Immature natural killer cell (primary cell): ENCODE data around the gene SPAG9. TPM values are rescaled to one million over a fixed set of nuclear protein-coding genes. Genes with fewer than 3 reads are reported as not detected.
A peak's percentile ranks its signal among the peaks of the same experiment; 100 is the strongest.
"Not testable (repeated sequence)": the region's sequence is repeated elsewhere in the genome, so short reads cannot be mapped to it uniquely, and the experiment has no call there.

Experiments
- DNase-seq, 3 donors: peaks; one replicate each; pipeline ENCODE4 v3.0.0; 2022; ENCODE audit warnings: mixed read lengths in 1 of 3
- H3K27ac Mint-ChIP-seq, 6 donors: one replicate each; pipeline ENCODE4 v1.8.0; 2020; ENCODE audit warnings: mixed read lengths in 6 of 6, mild to moderate bottlenecking in 5 of 6, inconsistent platforms in 4 of 6, moderate library complexity in 3 of 6
- H3K27me3 Mint-ChIP-seq, 3 donors: one replicate each; pipeline ENCODE4 v1.8.0; 2020 to 2021; ENCODE audit warnings: low read depth in 3 of 3, mild to moderate bottlenecking in 3 of 3, mixed read lengths in 3 of 3, moderate library complexity in 3 of 3, inconsistent platforms in 1 of 3
- H3K36me3 Mint-ChIP-seq, 3 donors: one replicate each; pipeline ENCODE4 v1.8.0; 2020; ENCODE audit warnings: mixed read lengths in 3 of 3, inconsistent platforms in 2 of 3, mild to moderate bottlenecking in 2 of 3
- H3K4me1 Mint-ChIP-seq, 2 donors: one replicate each; pipeline ENCODE4 v1.8.0; 2020; ENCODE audit warnings: inconsistent platforms in 2 of 2, mild to moderate bottlenecking in 2 of 2, mixed read lengths in 2 of 2, moderate library complexity in 1 of 2
- H3K4me3 Mint-ChIP-seq, 5 donors: one replicate each; pipeline ENCODE4 v1.8.0; 2020; ENCODE audit warnings: mild to moderate bottlenecking in 5 of 5, mixed read lengths in 5 of 5, inconsistent platforms in 3 of 5, moderate library complexity in 3 of 5
- H3K9me3 Mint-ChIP-seq, 6 donors: one replicate each; pipeline ENCODE4 v1.8.0; 2020; ENCODE audit warnings: mild to moderate bottlenecking in 6 of 6, mixed read lengths in 6 of 6, inconsistent platforms in 4 of 6, moderate library complexity in 3 of 6
- polyA plus RNA-seq, 3 donors: library from polyadenylated mRNA; unstranded; fragments of 300-500 nt; fragmentation: Illumina TruSeq; gene quantifications; one replicate each; pipeline ENCODE4 v1.2.3, GENCODE V29; 2021

Gene SPAG9
- polyA plus RNA-seq, 3 donors from 2014 or later = 1.4 to 7.3 (median 4.3) TPM

DNA sequence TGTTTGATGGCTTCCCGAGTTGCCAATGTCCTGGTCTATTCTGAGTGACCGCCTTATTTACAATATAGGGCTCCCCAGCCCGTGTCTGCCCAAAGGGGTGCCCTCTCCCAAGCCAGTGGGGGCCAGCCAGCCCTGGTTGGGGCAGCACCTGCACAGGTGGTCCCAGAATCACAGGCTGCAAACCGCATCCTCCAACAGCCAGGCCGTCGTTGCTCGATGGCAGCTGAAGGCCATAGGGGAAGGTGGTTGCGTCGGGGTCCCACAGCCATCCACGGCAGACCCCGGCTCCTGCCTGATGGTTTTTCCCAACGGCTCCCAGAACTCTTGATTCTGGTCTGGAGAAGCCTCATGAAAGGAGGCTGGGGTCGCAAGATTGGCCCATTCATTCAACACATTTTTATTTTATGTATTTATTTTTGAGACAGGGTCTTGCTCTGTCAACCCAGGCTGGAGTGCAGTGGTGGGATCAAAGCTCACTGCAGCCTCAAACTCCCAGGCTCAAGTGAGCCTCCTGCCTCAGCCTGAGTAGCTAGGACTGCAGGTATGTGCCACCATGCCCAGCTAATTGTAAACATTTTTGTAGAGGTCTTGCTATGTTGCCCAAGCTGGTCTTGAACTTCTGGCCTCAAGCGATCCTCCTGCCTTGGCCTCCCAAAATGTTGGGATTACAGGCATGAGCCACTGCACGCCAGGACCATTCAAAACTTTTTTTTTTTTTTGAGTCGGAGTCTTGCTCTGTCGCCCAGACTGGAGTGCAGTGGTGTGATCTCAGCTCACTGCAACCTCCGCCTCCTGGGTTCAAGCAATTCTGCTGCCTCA, 175.6 kb downstream of the SPAG9 start:
- DNase-seq = no peak
- Mint-ChIP-seq H3K9me3 (no peaks in the 10 kb centered on the region), H3K36me3 (no peaks in the 10 kb centered on the region), H3K4me1 (peaks cover 6% of the 10 kb centered on the region in 2 donors), H3K27ac (peak overlapping the region in 1 of 6 donors; percentile 62), H3K27me3 (peaks cover 1 to 7% (median 2%) of the 10 kb centered on the region in 3 donors), H3K4me3 (peak overlapping the region in 4 of 5 donors; percentile 38 to 63 (median 52))

DNA sequence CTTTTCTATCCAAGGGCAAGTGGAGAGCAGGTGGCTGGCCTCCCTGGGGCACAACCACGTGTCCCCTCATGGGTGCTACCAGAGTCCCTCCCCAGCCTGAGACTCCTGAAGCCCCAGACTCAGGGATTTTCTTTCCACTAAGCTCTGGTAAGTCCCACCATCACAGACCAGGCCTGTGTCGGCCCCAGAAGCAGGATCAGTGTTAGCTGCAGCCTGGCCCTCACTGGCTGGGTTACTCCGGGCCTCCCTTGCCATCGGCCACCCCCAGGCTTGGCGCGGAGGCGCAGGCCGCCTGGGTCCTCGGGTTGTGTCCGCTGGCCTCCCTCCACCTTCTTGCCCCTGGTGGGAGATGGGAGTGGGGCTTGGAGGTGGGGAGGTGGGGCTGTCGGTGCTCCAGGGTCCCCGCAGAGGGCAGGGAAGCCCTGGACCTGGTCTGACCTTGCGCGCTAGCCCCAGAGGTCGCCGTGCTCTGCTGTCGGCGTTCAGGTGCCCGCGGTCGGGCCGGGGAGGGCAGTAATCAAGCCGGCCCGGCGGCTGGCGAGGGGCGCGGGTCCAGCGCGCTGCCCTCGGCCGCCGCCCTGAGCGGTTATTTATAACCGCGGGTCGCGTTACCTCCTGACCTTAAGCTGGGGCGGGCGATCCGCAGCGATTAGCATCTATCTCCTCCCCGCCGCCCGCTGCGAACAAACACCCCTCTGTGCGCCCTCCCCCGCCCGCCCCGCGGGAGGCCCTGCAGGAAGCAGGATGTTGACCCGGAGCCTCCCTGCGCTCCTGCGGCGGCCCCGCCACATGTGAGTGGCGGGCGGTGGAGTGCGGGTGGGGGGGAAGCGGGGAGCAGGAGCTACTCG, 176.4 kb downstream of the SPAG9 start:
- H3K4me3 Mint-ChIP-seq = peak overlapping the region; percentile 50 to 77 (median 65)
- H3K4me1 Mint-ChIP-seq = peaks cover 6% of the 10 kb centered on the region in 2 donors
- peak overlapping the region in 2 of 6 donors; percentile 79 to 83 for H3K27ac Mint-ChIP-seq
- no peaks in the 10 kb centered on the region for H3K36me3 Mint-ChIP-seq
- peak; percentile 63 to 80 (median 71) for DNase-seq
- no peaks in the 10 kb centered on the region for H3K9me3 Mint-ChIP-seq
- peaks cover 1 to 7% (median 2%) of the 10 kb centered on the region in 3 donors for H3K27me3 Mint-ChIP-seq

DNA sequence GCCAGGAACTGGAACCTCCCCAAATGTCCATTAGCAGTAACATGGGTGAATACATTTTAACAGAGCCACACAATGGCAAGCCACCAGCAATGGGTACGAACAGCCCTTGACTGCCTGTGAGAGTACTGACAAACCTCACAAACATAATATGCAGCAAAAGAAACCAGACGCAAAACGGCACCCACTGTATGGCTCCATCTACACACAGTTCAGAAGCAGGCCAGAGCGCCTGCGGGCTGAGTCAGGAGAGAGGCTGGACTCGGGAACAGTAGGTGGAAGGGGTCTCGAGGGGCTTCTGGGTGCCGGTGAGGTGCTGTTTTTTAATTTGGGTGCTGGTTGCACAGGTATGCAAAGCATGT, 177.1 kb downstream of the SPAG9 start:
- Mint-ChIP-seq H3K36me3 (no peaks in the 10 kb centered on the region), H3K27me3 (peaks cover 0 to 7% (median 1%) of the 10 kb centered on the region in 3 donors), H3K9me3 (no peaks in the 10 kb centered on the region), H3K4me1 (peaks cover 6% of the 10 kb centered on the region in 2 donors), H3K4me3 (peak overlapping the region; percentile 50 to 77 (median 65)), H3K27ac (peak overlapping the region in 3 of 6 donors; percentile 12 to 83 (median 79))
- DNase-seq = no peak

DNA sequence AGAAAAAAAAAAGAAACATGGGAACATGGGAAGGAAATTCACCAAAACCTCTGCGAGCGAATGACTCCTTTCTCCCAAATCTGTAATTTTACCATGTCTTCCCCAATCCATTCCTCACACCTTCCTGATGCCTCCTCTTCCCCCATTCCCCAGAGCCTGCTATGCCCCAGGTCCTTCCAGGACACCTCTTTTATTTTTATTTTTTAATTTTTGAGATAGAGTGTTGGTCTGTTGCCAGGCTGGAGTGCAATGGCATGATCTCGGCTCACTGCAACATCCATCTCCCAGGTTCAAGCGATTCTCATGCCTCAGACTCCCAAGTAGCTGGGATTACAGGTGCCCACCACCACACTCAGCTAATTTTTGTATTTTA, 179.0 kb downstream of the SPAG9 start:
- H3K4me3 Mint-ChIP-seq, DNase-seq, H3K4me1 Mint-ChIP-seq, H3K27ac Mint-ChIP-seq, H3K9me3 Mint-ChIP-seq, H3K36me3 Mint-ChIP-seq, H3K27me3 Mint-ChIP-seq: not testable (repeated sequence)

DNA sequence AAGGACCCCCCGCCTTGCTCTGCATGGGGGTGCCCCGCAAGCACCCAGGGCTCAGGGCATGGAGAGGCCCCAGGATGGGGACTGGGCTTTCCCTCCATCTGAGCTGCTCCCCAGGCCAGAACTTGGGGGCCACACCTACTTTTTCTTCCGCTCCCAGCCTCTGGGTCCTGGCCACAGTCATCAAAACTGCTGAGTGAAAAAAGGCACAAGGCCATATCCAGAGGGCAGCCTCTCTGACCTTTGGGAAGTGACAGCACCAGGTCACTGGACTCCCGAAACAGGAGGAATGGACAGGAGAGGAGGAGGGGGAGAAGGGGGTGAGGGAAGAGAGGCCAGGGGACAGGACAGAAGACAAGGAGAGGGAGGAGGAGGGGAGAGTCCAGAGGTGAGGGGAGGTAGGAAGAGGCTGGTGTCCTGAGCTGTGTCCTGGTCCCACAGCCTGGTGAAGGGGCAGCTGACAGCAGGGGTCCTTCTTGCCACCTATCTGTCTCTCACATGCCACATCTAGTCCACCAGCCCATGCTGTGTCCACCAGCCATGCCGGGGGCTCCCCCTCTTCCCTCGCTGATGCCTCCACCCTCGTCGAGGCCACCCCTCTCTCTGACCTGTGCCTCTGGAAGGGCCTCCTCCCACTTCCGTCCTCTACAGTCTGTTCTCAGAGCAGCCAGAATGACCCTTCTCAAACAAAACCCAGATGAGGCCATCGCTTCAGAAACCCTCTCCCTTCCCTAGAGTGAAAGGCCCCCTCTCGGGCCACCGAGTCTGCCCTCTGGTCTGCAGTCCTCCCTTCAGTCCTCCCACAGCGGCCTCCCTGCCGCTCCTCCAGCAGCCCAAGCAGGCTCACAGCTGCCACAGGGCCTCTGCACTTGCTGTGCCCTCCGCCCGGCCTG, 180.6 kb downstream of the SPAG9 start:
- Mint-ChIP-seq H3K4me1 (peaks cover 5 to 6% of the 10 kb centered on the region in 2 donors), H3K27me3 (peaks cover 0 to 7% (median 4%) of the 10 kb centered on the region in 3 donors), H3K9me3 (no peaks in the 10 kb centered on the region), H3K27ac (no peak overlapping the region), H3K4me3 (no peak overlapping the region), H3K36me3 (no peaks in the 10 kb centered on the region)
- no peak for DNase-seq

DNA sequence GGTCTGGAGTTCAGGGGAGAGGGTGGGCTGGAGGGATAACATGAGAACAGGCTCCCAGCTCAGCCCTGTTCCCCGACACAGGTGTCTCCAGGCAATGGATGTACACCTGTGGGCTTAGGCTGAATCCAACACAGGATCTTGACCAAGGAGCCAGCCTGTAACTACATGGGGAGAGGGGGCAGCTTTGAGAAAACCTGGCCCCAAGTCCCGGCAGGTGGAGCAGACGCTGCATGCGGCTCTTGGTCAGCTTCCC, 181.2 kb downstream of the SPAG9 start:
- H3K4me3 Mint-ChIP-seq = no peak overlapping the region
- H3K4me1 Mint-ChIP-seq = peaks cover 5 to 6% of the 10 kb centered on the region in 2 donors
- H3K27ac Mint-ChIP-seq = no peak overlapping the region
- no peaks in the 10 kb centered on the region for H3K36me3 Mint-ChIP-seq
- DNase-seq = no peak
- H3K9me3 Mint-ChIP-seq = no peaks in the 10 kb centered on the region
- peaks cover 0 to 7% (median 4%) of the 10 kb centered on the region in 3 donors for H3K27me3 Mint-ChIP-seq

DNA sequence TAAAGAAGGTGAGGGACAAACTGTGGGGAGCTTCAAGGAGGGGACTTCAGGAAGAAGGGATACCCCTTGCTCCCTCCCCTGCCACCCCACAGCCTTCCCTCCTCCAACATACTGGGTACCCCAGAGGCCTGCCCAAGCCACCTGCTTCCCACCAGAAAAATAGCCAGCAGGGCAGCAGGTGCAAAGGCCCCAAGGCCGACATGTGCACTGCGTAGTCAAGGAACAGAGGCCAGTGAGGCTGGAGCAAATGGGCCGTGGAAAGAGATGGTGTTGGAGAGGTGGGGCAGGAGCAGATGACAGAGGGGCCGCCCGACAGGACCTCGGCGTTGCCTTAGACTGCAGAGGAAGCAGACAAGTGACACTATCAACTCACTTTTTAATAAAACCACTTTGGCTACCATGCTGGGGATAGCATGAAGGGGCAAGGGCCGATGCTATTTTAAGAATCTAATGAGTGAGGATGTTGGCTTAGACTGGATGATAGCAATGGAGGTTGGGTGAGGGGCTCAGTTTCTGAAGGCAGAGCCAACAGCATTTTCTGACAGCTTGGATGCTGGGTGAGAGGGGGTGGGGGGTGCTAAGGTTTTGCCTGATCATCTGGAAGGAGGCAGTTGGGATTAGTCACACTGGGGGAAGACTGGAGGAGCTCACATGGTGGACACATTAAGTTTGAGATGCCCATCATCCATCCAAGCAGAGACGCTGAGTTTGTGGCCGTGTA, 181.7 kb downstream of the SPAG9 start:
- DNase-seq = no peak
- Mint-ChIP-seq H3K4me1 (peaks cover 4 to 6% of the 10 kb centered on the region in 2 donors), H3K9me3 (no peaks in the 10 kb centered on the region), H3K27ac (no peak overlapping the region), H3K36me3 (no peaks in the 10 kb centered on the region), H3K4me3 (no peak overlapping the region), H3K27me3 (peaks cover 0 to 7% (median 4%) of the 10 kb centered on the region in 3 donors)

DNA sequence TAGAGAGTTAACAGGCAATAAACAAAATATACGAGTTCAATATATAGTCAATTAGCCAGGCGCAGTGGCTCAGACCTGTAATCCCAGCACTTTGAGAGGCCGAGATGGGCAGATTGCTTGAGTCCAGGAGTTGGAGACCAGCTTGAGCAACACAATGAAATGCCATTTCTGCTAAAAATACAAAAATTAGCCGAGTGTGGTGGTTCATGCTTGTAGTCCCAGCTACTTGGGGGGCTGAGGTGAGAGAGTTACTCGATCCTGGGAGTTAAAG, 184.7 kb downstream of the SPAG9 start:
- no peak for DNase-seq
- H3K27ac Mint-ChIP-seq = no peak overlapping the region
- no peaks in the 10 kb centered on the region for H3K9me3 Mint-ChIP-seq
- no peaks in the 10 kb centered on the region for H3K36me3 Mint-ChIP-seq
- H3K4me3 Mint-ChIP-seq = no peak overlapping the region
- peaks cover 5 to 13% of the 10 kb centered on the region in 2 donors for H3K4me1 Mint-ChIP-seq
- H3K27me3 Mint-ChIP-seq = peaks cover 4 to 8% (median 6%) of the 10 kb centered on the region in 3 donors

DNA sequence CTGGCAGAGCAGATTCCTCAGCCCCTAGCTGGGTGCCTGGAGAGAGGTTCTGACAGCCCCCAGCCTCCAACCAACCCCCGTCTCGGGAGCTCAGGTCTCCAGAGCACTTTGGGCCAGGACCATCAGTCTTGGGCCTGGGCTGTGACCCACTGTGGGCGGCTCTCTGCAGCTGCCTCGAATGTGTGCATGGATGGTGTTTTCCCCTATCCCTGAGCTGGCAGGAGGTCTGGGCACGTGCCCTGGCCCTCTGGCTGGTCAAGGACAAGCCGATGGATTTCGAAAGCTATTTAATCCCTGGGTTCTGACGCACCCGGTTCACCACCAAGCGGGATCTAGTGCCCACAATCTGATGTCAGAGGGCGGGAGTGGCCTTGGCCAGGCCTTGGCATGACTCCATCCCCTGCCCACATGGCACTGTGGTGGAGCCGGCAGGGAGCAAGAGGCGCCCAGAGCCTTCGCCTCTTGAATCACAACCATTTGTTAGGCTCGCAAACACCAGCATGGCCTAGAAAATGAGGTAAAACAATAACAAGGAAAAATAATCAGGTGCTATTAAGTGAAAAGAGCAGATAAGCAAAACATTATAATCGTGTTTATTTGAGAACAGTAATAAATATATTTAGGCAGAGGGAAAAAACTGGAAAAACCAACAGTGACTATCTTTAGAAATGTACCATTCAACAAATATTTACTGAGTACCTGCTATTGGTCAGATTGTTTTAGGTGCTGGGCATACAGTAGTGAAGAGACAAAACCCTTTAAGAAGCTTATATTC, 185.3 kb downstream of the SPAG9 start:
- DNase-seq = no peak
- Mint-ChIP-seq H3K4me1 (peaks cover 11 to 18% of the 10 kb centered on the region in 2 donors), H3K27ac (no peak overlapping the region), H3K9me3 (no peaks in the 10 kb centered on the region), H3K27me3 (peaks cover 4 to 11% (median 9%) of the 10 kb centered on the region in 3 donors), H3K36me3 (no peaks in the 10 kb centered on the region), H3K4me3 (no peak overlapping the region)

DNA sequence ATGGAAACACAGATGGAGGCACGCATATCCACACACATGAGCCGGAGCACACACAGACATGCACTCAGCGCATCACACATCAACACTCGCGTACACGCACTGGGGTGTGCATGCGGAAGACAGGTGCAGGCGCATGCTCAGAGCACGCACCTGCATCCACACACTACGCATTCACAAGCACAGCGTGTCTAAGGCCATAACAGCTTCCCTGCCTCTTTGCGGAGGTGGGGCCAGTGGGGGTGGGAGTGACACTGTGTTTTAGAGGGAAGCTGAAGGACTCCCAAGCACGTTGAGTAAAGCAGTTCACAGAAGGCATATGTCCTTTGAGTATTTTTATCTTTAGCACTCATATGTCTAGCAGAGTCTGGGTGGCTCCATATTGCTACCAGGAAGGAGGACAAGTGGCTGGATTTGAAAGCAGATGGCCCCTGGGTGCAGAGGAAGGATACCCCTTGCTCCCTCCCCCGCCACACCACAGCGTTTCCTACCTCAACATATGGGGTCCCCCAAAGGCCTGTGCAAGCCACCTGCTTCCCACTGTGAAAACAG, 185.9 kb downstream of the SPAG9 start:
- no peak overlapping the region for H3K4me3 Mint-ChIP-seq
- H3K27me3 Mint-ChIP-seq = peaks cover 5 to 14% (median 9%) of the 10 kb centered on the region in 3 donors
- no peaks in the 10 kb centered on the region for H3K9me3 Mint-ChIP-seq
- no peaks in the 10 kb centered on the region for H3K36me3 Mint-ChIP-seq
- H3K4me1 Mint-ChIP-seq = peaks cover 17 to 23% of the 10 kb centered on the region in 2 donors
- no peak overlapping the region for H3K27ac Mint-ChIP-seq
- DNase-seq = no peak

DNA sequence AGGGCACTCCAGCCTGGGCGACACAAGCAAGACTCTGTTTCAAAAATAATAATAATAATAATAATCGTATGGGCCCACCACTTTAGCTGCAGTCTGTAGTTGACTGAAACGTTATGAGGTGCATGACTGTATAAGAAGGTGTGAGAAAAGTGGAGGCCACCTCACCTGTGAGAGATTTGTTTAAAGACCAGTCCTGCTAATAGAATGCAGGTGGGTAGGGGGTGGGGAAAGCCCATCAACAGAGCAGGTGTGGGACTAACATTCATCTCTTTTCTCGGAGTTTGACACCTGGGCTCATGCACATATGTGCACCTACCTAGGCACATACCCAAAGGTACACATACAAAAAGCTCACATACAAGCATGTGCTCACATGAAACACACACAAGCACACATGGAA, 186.5 kb downstream of the SPAG9 start:
- H3K36me3 Mint-ChIP-seq = no peaks in the 10 kb centered on the region
- peaks cover 5 to 14% (median 9%) of the 10 kb centered on the region in 3 donors for H3K27me3 Mint-ChIP-seq
- no peak for DNase-seq
- no peaks in the 10 kb centered on the region for H3K9me3 Mint-ChIP-seq
- peaks cover 20 to 24% of the 10 kb centered on the region in 2 donors for H3K4me1 Mint-ChIP-seq
- no peak overlapping the region for H3K27ac Mint-ChIP-seq
- H3K4me3 Mint-ChIP-seq = no peak overlapping the region

DNA sequence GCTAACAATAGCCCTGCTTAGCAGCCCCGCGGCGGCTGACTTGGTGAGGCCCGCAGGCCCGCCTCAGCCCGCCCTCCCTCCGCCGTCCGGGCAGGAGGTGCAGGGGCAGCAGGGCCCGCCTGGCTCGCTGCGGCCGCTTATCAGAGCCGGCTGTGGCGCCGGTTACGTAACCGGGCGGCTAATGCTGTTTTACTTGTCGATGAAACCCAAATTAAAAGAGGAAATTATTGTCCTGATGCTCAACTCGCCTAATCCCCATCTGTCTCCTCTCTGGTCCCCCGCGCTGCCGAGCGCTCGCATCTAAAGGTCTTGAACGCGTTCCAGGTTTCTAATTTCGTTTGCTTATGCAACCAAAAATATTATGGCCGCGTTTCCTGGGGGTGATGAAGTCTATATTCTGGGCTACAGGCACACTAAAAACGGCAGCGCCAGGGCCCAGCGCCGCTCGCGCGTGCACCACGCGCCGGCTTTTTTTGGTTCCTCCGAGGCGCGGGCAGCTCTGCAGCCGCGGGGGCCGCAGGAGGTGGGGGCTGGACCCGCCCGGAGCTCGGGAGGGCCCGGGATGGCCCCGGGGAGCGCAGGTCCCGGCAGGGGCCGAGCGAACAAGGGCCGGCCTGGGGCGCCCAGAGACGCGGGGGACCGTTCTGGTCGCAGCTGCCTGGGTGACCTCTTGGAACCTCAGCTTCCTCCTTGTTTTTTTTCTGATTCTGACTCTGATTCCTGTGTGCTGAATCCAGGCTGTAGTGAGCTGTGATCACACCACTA, 189.3 kb downstream of the SPAG9 start:
- peaks cover 27 to 30% of the 10 kb centered on the region in 2 donors for H3K4me1 Mint-ChIP-seq
- H3K4me3 Mint-ChIP-seq = peak overlapping the region; percentile 87 to 97 (median 93)
- peaks cover 7 to 16% (median 15%) of the 10 kb centered on the region in 3 donors for H3K27me3 Mint-ChIP-seq
- H3K27ac Mint-ChIP-seq = peak overlapping the region; percentile 84 to 98 (median 93)
- no peaks in the 10 kb centered on the region for H3K9me3 Mint-ChIP-seq
- DNase-seq = peak; percentile 49 to 70 (median 53)
- no peaks in the 10 kb centered on the region for H3K36me3 Mint-ChIP-seq
